ENCODE measurements around the gene CEBPG. TPM values are rescaled to one million over a fixed set of nuclear protein-coding genes. Genes with fewer than 3 reads are reported as not detected.

CEBPG gene
- total RNA-seq, 1 experiment from 2014 or later, result 48.6 TPM

DNA sequence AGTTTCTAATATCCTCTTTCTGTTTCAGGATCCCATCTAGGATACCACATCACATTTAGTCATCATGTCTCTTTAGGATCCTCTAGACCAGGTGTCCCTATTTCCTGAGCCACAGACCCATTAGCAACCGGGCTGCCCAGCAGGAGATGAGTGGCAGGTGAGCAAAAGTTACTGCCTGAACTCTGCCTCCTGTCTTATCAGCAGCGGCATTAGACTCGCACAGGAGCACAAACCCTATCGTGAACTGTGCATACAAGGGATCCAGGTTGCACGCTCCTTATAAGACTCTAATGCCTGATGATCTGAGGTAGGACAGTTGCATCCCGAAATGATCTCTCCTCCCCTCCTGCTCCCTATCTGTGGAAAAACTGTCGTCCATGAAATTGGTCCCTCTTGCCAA is 7.8 kb upstream of the CEBPG start:
- Histone ChIP-seq H3K4me1 (ENCODE audit: insufficient read depth, low read length, poor library complexity, severe bottlenecking) (no peaks in the 10 kb centered on the region), H3K27ac (ENCODE audit: low read depth, low read length, poor library complexity, severe bottlenecking) (no peak overlapping the region), H3K36me3 (ENCODE audit: insufficient read depth, low read length, poor library complexity, severe bottlenecking) (no peaks in the 10 kb centered on the region), H3K9me3 (ENCODE audit: low read depth, low read length, poor library complexity, severe bottlenecking) (no peaks in the 10 kb centered on the region), H3K4me3 (ENCODE audit: low read depth, low read length, poor library complexity, severe bottlenecking) (no peak overlapping the region), H3K27me3 (replicated peaks; ENCODE audit: insufficient read depth, low read depth, low read length, poor library complexity) (no peaks in the 10 kb centered on the region)
- ChIA-PET POLR2A (ENCODE audit: low non-redundant PET) (no interaction called here), CTCF (no interaction called here)
- intact Hi-C loops (cut with micrococcal nuclease; ENCODE audit: unreplicated experiment), result no loop called here
- TF ChIP-seq, protein P1, sequence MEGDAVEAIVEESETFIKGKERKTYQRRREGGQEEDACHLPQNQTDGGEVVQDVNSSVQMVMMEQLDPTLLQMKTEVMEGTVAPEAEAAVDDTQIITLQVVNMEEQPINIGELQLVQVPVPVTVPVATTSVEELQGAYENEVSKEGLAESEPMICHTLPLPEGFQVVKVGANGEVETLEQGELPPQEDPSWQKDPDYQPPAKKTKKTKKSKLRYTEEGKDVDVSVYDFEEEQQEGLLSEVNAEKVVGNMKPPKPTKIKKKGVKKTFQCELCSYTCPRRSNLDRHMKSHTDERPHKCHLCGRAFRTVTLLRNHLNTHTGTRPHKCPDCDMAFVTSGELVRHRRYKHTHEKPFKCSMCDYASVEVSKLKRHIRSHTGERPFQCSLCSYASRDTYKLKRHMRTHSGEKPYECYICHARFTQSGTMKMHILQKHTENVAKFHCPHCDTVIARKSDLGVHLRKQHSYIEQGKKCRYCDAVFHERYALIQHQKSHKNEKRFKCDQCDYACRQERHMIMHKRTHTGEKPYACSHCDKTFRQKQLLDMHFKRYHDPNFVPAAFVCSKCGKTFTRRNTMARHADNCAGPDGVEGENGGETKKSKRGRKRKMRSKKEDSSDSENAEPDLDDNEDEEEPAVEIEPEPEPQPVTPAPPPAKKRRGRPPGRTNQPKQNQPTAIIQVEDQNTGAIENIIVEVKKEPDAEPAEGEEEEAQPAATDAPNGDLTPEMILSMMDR (conservative IDR thresholded peaks at IDR 0.05; ENCODE audit: low read depth, low read length), result no peak
- no peak for TF ChIP-seq EZH2 (IDR thresholded peaks at IDR 0.05; ENCODE audit: borderline replicate concordance, low read depth, low read length, poor library complexity, severe bottlenecking)
- DNase-seq (ENCODE audit: low spot score), result no peak
- no TSS peak for BruUV-seq (replicated peaks)

DNA sequence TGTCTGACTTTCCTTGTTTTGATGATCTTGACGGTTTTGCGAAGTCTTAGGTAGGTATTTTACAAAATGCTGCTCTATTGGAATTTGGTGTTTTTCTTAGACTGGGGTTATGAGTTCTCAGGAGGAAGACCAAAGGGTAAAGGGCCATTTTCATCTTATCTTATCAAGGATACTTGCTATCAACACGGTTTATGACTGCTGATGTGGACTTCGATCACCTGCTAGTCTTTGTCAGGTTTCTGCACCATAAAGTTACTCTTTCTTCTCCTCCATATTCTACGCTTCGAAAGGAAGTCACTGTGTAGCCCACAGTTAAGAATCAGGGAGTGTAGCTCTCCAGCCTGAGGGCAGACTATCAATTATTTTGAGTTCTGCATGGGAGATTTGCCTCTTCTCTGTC is 7.4 kb upstream of the CEBPG start:
- Histone ChIP-seq H3K9me3 (ENCODE audit: low read depth, low read length, poor library complexity, severe bottlenecking) (no peaks in the 10 kb centered on the region), H3K4me1 (ENCODE audit: insufficient read depth, low read length, poor library complexity, severe bottlenecking) (no peaks in the 10 kb centered on the region), H3K27ac (ENCODE audit: low read depth, low read length, poor library complexity, severe bottlenecking) (no peak overlapping the region), H3K36me3 (ENCODE audit: insufficient read depth, low read length, poor library complexity, severe bottlenecking) (no peaks in the 10 kb centered on the region), H3K27me3 (replicated peaks; ENCODE audit: insufficient read depth, low read depth, low read length, poor library complexity) (no peaks in the 10 kb centered on the region), H3K4me3 (ENCODE audit: low read depth, low read length, poor library complexity, severe bottlenecking) (no peak overlapping the region)
- ChIA-PET POLR2A (ENCODE audit: low non-redundant PET) (no interaction called here), CTCF (no interaction called here)
- no peak for DNase-seq (ENCODE audit: low spot score)
- TF ChIP-seq, protein P1 (conservative IDR thresholded peaks at IDR 0.05; ENCODE audit: low read depth, low read length), result no peak
- TF ChIP-seq EZH2 (IDR thresholded peaks at IDR 0.05; ENCODE audit: borderline replicate concordance, low read depth, low read length, poor library complexity, severe bottlenecking), result no peak
- intact Hi-C loops (cut with micrococcal nuclease; ENCODE audit: unreplicated experiment), result no loop called here
- BruUV-seq (replicated peaks), result no TSS peak

DNA sequence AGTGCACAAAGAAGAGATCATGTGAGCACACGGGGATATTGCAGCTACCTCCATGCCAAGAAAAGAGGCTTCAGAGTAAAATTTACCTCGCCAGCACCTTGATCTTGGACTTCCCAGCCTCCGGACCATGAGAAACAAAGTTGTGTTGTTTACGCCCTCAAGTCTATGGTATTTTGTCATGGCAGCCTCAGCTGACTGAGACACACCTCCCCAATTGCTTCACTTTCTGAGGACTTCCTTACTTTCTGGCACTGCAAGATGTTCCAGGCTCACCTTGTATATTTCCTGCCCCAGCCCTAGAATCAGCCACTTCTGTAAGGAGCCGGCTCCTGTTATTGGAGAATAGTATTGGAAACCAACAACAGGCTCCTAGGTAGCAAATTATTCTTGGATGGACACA is 6.6 kb upstream of the CEBPG start:
- DNase-seq (ENCODE audit: low spot score), result no peak
- Histone ChIP-seq H3K27me3 (replicated peaks; ENCODE audit: insufficient read depth, low read depth, low read length, poor library complexity) (no peaks in the 10 kb centered on the region), H3K9me3 (ENCODE audit: low read depth, low read length, poor library complexity, severe bottlenecking) (no peaks in the 10 kb centered on the region), H3K4me1 (ENCODE audit: insufficient read depth, low read length, poor library complexity, severe bottlenecking) (no peaks in the 10 kb centered on the region), H3K4me3 (ENCODE audit: low read depth, low read length, poor library complexity, severe bottlenecking) (no peak overlapping the region), H3K27ac (ENCODE audit: low read depth, low read length, poor library complexity, severe bottlenecking) (no peak overlapping the region), H3K36me3 (ENCODE audit: insufficient read depth, low read length, poor library complexity, severe bottlenecking) (no peaks in the 10 kb centered on the region)
- TF ChIP-seq, protein P1 (conservative IDR thresholded peaks at IDR 0.05; ENCODE audit: low read depth, low read length), result no peak
- no peak for TF ChIP-seq EZH2 (IDR thresholded peaks at IDR 0.05; ENCODE audit: borderline replicate concordance, low read depth, low read length, poor library complexity, severe bottlenecking)
- intact Hi-C loops (cut with micrococcal nuclease; ENCODE audit: unreplicated experiment), result no loop called here
- BruUV-seq (replicated peaks), result no TSS peak
- ChIA-PET CTCF (no interaction called here), POLR2A (ENCODE audit: low non-redundant PET) (no interaction called here)
